K562 (cell line): ENCODE results near the gene MLH1. TPM values are rescaled to one million over a fixed set of nuclear protein-coding genes. Genes with fewer than 3 reads are reported as not detected.

ENCODE experiments used
- ATAC-seq: fragments of 200-7000 bp; cut with Tn5 transposase; 3 replicates; pipeline ENCODE4 v1.9.1; 2020; ENCODE audit warnings: moderate library complexity
- BruUV-seq: library from RNA; stranded (reverse); fragments of 400-500 nt; replicated peaks from 2 replicates; lab custom pipeline; 2021; lab: Mats Ljungman, UMichigan
- CTCF ChIA-PET: fragments of 300-600 bp; formaldehyde crosslinking; extraction: SDS; loops from one replicate; lab custom pipeline; 2021; ENCODE audit warnings: low intra/inter-chr PET ratio; lab: Yijun Ruan, JAX
- POLR2A ChIA-PET: fragments of 300-600, 350-650 bp; sonication (Branson Sonifier 250); formaldehyde crosslinking; extraction: SDS; loops from one replicate; lab custom pipeline; 2021; ENCODE audit warnings: antibody characterized with exemption, inconsistent platforms; lab: Yijun Ruan, JAX
- DNase-seq, 4 experiments: peaks; one replicate each; pipeline versions ENCODE4 v3.0.0 to v3.0.0-alpha.2; 2011 to 2018; ENCODE audit warnings: low spot score in 3 of 4, mixed read lengths in 3 of 4; ENCODE audit errors: extremely low read depth in 1 of 4
- FAIRE-seq: peaks from 2 replicates; lab custom pipeline; 2011; peaks lifted over from hg19 to GRCh38; lab: Jason Lieb, UNC
- H2AFZ ChIP-seq: 2 replicates; pipeline ENCODE4 v1.6.0; 2011; ENCODE audit warnings: low read depth, low read length, control low read depth, inconsistent platforms
- H3K27ac ChIP-seq: fragments of 200-600 bp; 3 replicates; pipeline ENCODE4 v1.8.0; 2011; ENCODE audit warnings: low read depth, mild to moderate bottlenecking, control low read depth, inconsistent platforms, low read length, moderate library complexity, mixed read lengths; ENCODE audit errors: extremely low read depth
- H3K27me3 ChIP-seq, 2 experiments: fragments of 300-600 bp in 1 of 2; 2 replicates in 1 of 2; 3 replicates in 1 of 2; pipeline versions ENCODE4 v1.6.0 to v1.8.0; 2011; ENCODE audit warnings: inconsistent platforms in 2 of 2, low read length in 2 of 2, mild to moderate bottlenecking in 1 of 2, mixed read lengths in 1 of 2, moderate library complexity in 1 of 2; ENCODE audit not compliant: control insufficient read depth in 2 of 2, insufficient read depth in 2 of 2
- H3K36me3 ChIP-seq: fragments of 300-600 bp; 3 replicates; pipeline ENCODE4 v1.8.0; 2011; ENCODE audit warnings: mild to moderate bottlenecking, low read length, inconsistent platforms; ENCODE audit not compliant: control insufficient read depth, insufficient read depth
- H3K4me1 ChIP-seq, 2 experiments: fragments of 200-600 bp in 1 of 2; replicated peaks in 1 of 2; 2 replicates in 1 of 2; 3 replicates in 1 of 2; pipeline versions ENCODE4 v1.5.1 to v1.8.0; 2011; ENCODE audit warnings: inconsistent platforms in 2 of 2, low read length in 2 of 2, mild to moderate bottlenecking in 1 of 2, mixed read lengths in 1 of 2, moderate library complexity in 1 of 2; ENCODE audit not compliant: control insufficient read depth in 2 of 2, insufficient read depth in 2 of 2
- H3K4me2 ChIP-seq: 2 replicates; pipeline ENCODE4 v1.6.1; 2011; ENCODE audit warnings: low read length, control low read depth, inconsistent platforms, mixed read lengths; ENCODE audit not compliant: insufficient read depth
- H3K4me3 ChIP-seq: fragments of 200-600 bp; sonication (generic), shearing (Covaris generic); 2 replicates; pipeline ENCODE4 v1.5.1; 2016; ENCODE audit warnings: control low read depth, inconsistent platforms
- H3K79me2 ChIP-seq: fragments of 200-600 bp; 3 replicates; pipeline ENCODE4 v1.8.0; 2011; ENCODE audit warnings: low read length, inconsistent platforms; ENCODE audit not compliant: control insufficient read depth, insufficient read depth
- H3K9ac ChIP-seq, 2 experiments: 2 replicates each; pipeline versions ENCODE4 v1.6.0 to v1.6.1; 2011; ENCODE audit warnings: low read depth in 2 of 2, low read length in 2 of 2, control low read depth in 1 of 2, inconsistent platforms in 1 of 2, mild to moderate bottlenecking in 1 of 2, mixed read lengths in 1 of 2; ENCODE audit not compliant: insufficient read depth in 1 of 2
- H3K9me1 ChIP-seq: one replicate; pipeline ENCODE4 v1.6.0; 2011; ENCODE audit warnings: inconsistent platforms, mild to moderate bottlenecking, low read length, moderate library complexity; ENCODE audit not compliant: control insufficient read depth, insufficient read depth
- H3K9me3 ChIP-seq: replicated peaks from 2 replicates; pipeline ENCODE4 v1.5.1; 2011; ENCODE audit warnings: low read depth, low read length, inconsistent platforms; ENCODE audit not compliant: control insufficient read depth, insufficient read depth
- H4K20me1 ChIP-seq: replicated peaks from 2 replicates; pipeline ENCODE4 v1.6.1; 2011; ENCODE audit warnings: low read length, inconsistent platforms, mixed read lengths; ENCODE audit not compliant: control insufficient read depth, insufficient read depth
- CBFA2T2 ChIP-seq: fragments of 450-650 bp; conservative IDR thresholded peaks from 2 replicates; pipeline ENCODE4 v1.6.1; 2017; ENCODE audit warnings: mild to moderate bottlenecking
- ERF ChIP-seq: fragments of 450-650 bp; formaldehyde crosslinking; IDR thresholded peaks from 2 replicates; pipeline ENCODE4 v1.4.0; 2020; ENCODE audit warnings: mild to moderate bottlenecking, mixed read lengths
- HDAC1 ChIP-seq, 2 experiments: fragments of 450-650 bp; IDR thresholded peaks; 2 replicates each; pipeline ENCODE4 v1.6.1; 2016 to 2017; ENCODE audit warnings: inconsistent platforms in 1 of 2, mild to moderate bottlenecking in 1 of 2, moderate library complexity in 1 of 2
- HDGF ChIP-seq: fragments of 450-650 bp; IDR thresholded peaks from 2 replicates; pipeline ENCODE4 v1.6.1; 2016
- MAZ ChIP-seq, 2 experiments: fragments of 450-650 bp in 1 of 2; sonication (generic) in 1 of 2; formaldehyde crosslinking; IDR thresholded peaks in 1 of 2; conservative IDR thresholded peaks in 1 of 2; 2 replicates each; pipeline versions ENCODE4 v1.4.0 to v1.5.0; 2020; ENCODE audit warnings: mild to moderate bottlenecking in 1 of 2, missing genetic modification reagents in 1 of 2
- MNT ChIP-seq, 2 experiments: fragments of 450-650 bp; conservative IDR thresholded peaks; 2 replicates each; pipeline ENCODE4 v1.6.1; 2017; ENCODE audit warnings: mild to moderate bottlenecking in 2 of 2, moderate library complexity in 2 of 2
- RERE ChIP-seq: sonication (generic); formaldehyde crosslinking; IDR thresholded peaks from 2 replicates; pipeline ENCODE4 v1.8.0; 2023; ENCODE audit warnings: missing genetic modification reagents, mild to moderate bottlenecking, borderline replicate concordance
- SP1 ChIP-seq: sonication (generic); formaldehyde crosslinking; IDR thresholded peaks from 2 replicates; pipeline ENCODE4 v1.8.1; 2022; ENCODE audit warnings: mild to moderate bottlenecking, missing genetic modification reagents
- TRIM25 ChIP-seq: fragments of 450-650 bp; IDR thresholded peaks from 2 replicates; pipeline ENCODE4 v1.7.0; 2016; ENCODE audit warnings: borderline replicate concordance
- ZNF766 ChIP-seq: fragments of 200-800 bp; sonication (Bioruptor generic); conservative IDR thresholded peaks from 2 replicates; pipeline ENCODE4 v1.6.1; 2016; ENCODE audit warnings: missing genetic modification characterization, missing compliant biosample characterization
- WGBS: fragments of 100-300 bp; shearing (Covaris generic); methylation state at CpG from one replicate; pipeline ENCODE4 v1.1.6; 2016; ENCODE audit warnings: low coverage, mixed read lengths; ENCODE audit not compliant: insufficient coverage; ENCODE audit errors: missing lambda C conversion rate; 5-methylcytosine and 5-hydroxymethylcytosine counted together
- in situ Hi-C: fragments of 300-500 bp; cut with MboI; formaldehyde crosslinking; loops from 4 replicates; pipeline ENCODE4 v1.15.0; 2018; ENCODE audit warnings: inconsistent platforms, mixed read lengths
- intact Hi-C: fragments of 100-400 bp; cut with micrococcal nuclease; formaldehyde crosslinking; loops from 2 replicates; pipeline ENCODE4 v1.14.2; 2022
- polyA plus RNA-seq, 8 experiments: library from polyadenylated mRNA; depleted of rRNA in 4 of 8; stranded (reverse) in 5 of 8; unstranded in 3 of 8; fragments of >200 nt; fragmentation: Nextera tagmentation in 2 of 8; fragmentation: Illumina TruSeq in 1 of 8; extraction: Ambion mirVana in 2 of 8; extraction: Trizol in 1 of 8; gene quantifications; 2 replicates each; pipeline versions ENCODE4 v1.2.1 to v1.2.3, GENCODE V29; 2011 to 2014; ENCODE audit warnings: inconsistent platforms in 1 of 8, missing spikeins in 1 of 8
- total RNA-seq, 7 experiments: library from RNA; depleted of rRNA in 6 of 7; stranded (reverse); fragments of >200 nt in 6 of 7; fragmentation: Illumina TruSeq in 2 of 7; extraction: Trizol in 2 of 7; gene quantifications; 2 replicates each; pipeline versions ENCODE4 v1.2.1 to v1.2.3, GENCODE V29; 2011 to 2021; ENCODE audit warnings: low replicate concordance in 1 of 7

The MLH1 gene
- total and polyA plus RNA-seq, 9 of the 15 experiments (the other 6 are each of a cell fraction or from before 2014, with no cell fraction given): 76.4 to 155 (median 117) TPM

- H3K27me3 ChIP-seq: no peaks in the 10 kb centered on the region
- H2AFZ ChIP-seq: peak overlapping the region; percentile 90
- ChIA-PET CTCF (no interaction called here), POLR2A (interaction anchor here (0.7 to 3.7 kb wide), 28 partner anchors 10 to 366 kb away, joined by 3 to 32 read pairs (median 4); no protein-coding TSS in a partner anchor)
- ATAC-seq (peak; percentile 46), FAIRE-seq (no peak), DNase-seq (peak in 2 of 4 experiments; percentile 40 to 75)
- peaks cover 72% of the 10 kb centered on the region for H3K36me3 ChIP-seq
- BruUV-seq: TSS peak; percentile 55
- peak overlapping the region; percentile 60 for H3K4me3 ChIP-seq
- WGBS: 1% methylated on average over 24 of the region's 24 CpGs
- peak overlapping the region; percentile 91 to 98 for H3K9ac ChIP-seq
- H3K4me1 ChIP-seq: peaks cover 21 to 25% of the 10 kb centered on the region in 2 experiments
- H3K9me1 ChIP-seq: no peaks in the 10 kb centered on the region
- no peaks in the 10 kb centered on the region for H3K9me3 ChIP-seq
- peak overlapping the region; percentile 96 for H3K4me2 ChIP-seq
- peak overlapping the region; percentile 94 for H3K27ac ChIP-seq
- intact Hi-C loops (loop anchor here (2.0 kb wide), 1 partner anchor 79 kb away; no protein-coding TSS in a partner anchor), in situ Hi-C loops (no loop called here)
- H4K20me1 ChIP-seq: peaks cover 18% of the 10 kb centered on the region; the same call in 1 of the 2 replicates
- H3K79me2 ChIP-seq: peaks cover 83% of the 10 kb centered on the region
- peak; percentile 15; the same call in 1 of the 2 replicates for TF ChIP-seq HDGF
- 0 out of 2 replicates have a peak, but pooled peaks have one; percentile 37 for TF ChIP-seq ZNF766 (CRISPR knock-in tag)
- TF ChIP-seq RERE (CRISPR knock-in tag): peak; percentile 14; the same call in 1 of the 2 replicates
- 0 out of 2 replicates have a peak, but pooled peaks have one; percentile 40 for TF ChIP-seq TRIM25
- TF ChIP-seq SP1 (CRISPR knock-in tag): 0 out of 2 replicates have a peak, but pooled peaks have one; percentile 16
- peak in 1 of 2 experiments; percentile 11; a peak in 1 of 4 replicates for TF ChIP-seq HDAC1 (IDR thresholded peaks at IDR 0.05)
- 0 out of 4 replicates have a peak, but pooled peaks of 1 of the 2 experiments have one; percentile 68 for TF ChIP-seq MAZ (CRISPR knock-in tag; conservative IDR thresholded peaks at IDR 0.05 in 1 of 2, IDR thresholded peaks at IDR 0.05 in 1 of 2)
- no peak for TF ChIP-seq CBFA2T2
- peak in 1 of 2 experiments; percentile 9; a peak in 2 of 4 replicates for TF ChIP-seq MNT (conservative IDR thresholded peaks at IDR 0.05)
- no peak for TF ChIP-seq ERF (CRISPR knock-in tag)
Observed at GRCh38 chr3:36991923-36992805, 1.2 kb upstream of the MLH1 start.
